ENCODE results near the gene KHK. TPM values are rescaled to one million over a fixed set of nuclear protein-coding genes. Genes with fewer than 3 reads are reported as not detected.
A peak's percentile ranks its signal among the peaks of the same experiment; 100 is the strongest.

KHK gene
- total and polyA plus RNA-seq, 2 donors = 1.5 to 2.5 TPM

DNA sequence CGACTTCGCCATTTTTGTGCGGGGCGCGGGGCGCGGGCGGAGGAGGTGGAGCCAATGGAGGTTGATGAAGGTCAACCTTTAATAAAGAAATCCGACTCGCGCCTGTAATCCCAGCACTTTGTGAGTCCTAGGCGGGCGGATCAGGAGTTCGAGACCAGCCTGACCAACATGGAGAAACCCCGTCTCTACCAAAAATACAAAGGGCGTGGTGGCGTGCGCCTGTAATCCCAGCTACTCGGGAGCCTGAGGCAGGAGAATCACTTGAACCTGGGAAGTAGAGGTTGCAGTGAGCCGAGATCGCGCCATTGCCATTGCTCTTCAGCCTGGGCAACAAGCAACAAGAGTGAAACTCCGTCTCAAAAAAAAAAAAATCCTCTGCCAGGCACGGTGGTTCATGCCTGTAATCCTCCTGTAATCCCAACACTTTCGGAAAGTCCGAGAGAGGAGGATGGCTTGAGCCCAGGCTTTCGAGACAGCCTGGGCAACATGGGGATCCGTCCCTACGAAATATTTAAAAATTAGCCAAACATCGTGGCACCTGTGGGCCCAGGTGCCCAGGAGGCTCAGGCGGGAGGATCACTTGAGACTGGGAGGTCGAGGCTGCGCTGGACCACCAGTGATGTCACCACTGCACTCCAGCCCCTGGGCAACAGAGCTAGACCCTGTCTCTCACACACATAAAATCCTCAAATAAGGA, 48.4 kb downstream of the KHK start:
- Histone ChIP-seq H3K27ac (ENCODE audit: low read depth in 1 of 2, low read length in 1 of 2) (no peak overlapping the region), H3K9me3 (ENCODE audit: control insufficient read depth in 2 of 2, insufficient read depth in 1 of 2, low read length in 1 of 2) (no peaks in the 10 kb centered on the region), H3K4me3 (ENCODE audit: low read length in 2 of 2) (peak overlapping the region; percentile 89 to 91), H3K4me1 (ENCODE audit: control insufficient read depth in 2 of 2, insufficient read depth in 2 of 2, low read length in 2 of 2) (peaks cover 5 to 13% of the 10 kb centered on the region in 2 donors), H3K36me3 (ENCODE audit: control insufficient read depth in 2 of 2, insufficient read depth in 2 of 2, low read length in 1 of 2) (peaks cover 27 to 31% of the 10 kb centered on the region in 2 donors), H3K27me3 (ENCODE audit: control insufficient read depth in 2 of 2, insufficient read depth in 1 of 2, low read length in 1 of 2) (peaks cover 0 to 6% of the 10 kb centered on the region in 2 donors)
- DNase-seq (ENCODE audit: low read depth in 6 of 9, low spot score in 9 of 9) = peak in 1 of 9 donors; percentile 4
- 56% methylated on average over 33 of the region's 33 CpGs for WGBS

DNA sequence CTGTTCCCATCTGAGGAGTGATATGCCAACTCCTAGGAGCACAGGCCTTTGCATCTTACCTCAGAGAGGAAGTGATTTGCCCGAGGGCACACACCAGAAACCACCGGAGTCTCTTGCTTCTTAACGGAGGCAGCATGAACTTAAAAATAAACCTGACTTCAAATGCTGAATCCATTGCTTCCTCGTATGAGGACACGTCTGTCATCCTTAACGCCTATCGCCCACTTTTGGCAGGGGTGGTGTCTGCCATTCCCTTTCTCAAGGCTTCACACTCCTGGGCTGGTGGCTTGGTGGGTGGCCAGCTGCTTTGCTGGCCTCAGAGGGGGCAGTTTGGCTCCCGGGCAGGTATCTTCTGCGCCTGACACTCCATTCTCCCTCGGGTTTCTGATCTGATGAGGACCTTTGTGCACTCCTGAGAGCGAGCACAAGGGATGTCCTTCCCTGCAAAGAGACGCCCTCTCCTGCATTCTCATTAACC, 48.9 kb downstream of the KHK start:
- Histone ChIP-seq H3K27ac (ENCODE audit: low read depth in 1 of 2, low read length in 1 of 2) (no peak overlapping the region), H3K36me3 (ENCODE audit: control insufficient read depth in 2 of 2, insufficient read depth in 2 of 2, low read length in 1 of 2) (peaks cover 21 to 26% of the 10 kb centered on the region in 2 donors), H3K27me3 (ENCODE audit: control insufficient read depth in 2 of 2, insufficient read depth in 1 of 2, low read length in 1 of 2) (peaks cover 0 to 6% of the 10 kb centered on the region in 2 donors), H3K4me3 (ENCODE audit: low read length in 2 of 2) (no peak overlapping the region), H3K9me3 (ENCODE audit: control insufficient read depth in 2 of 2, insufficient read depth in 1 of 2, low read length in 1 of 2) (no peaks in the 10 kb centered on the region), H3K4me1 (ENCODE audit: control insufficient read depth in 2 of 2, insufficient read depth in 2 of 2, low read length in 2 of 2) (peaks cover 5 to 13% of the 10 kb centered on the region in 2 donors)
- 70% methylated on average over 12 of the region's 12 CpGs for WGBS
- DNase-seq (ENCODE audit: low read depth in 6 of 9, low spot score in 9 of 9) = peak in 1 of 9 donors; percentile 15

DNA sequence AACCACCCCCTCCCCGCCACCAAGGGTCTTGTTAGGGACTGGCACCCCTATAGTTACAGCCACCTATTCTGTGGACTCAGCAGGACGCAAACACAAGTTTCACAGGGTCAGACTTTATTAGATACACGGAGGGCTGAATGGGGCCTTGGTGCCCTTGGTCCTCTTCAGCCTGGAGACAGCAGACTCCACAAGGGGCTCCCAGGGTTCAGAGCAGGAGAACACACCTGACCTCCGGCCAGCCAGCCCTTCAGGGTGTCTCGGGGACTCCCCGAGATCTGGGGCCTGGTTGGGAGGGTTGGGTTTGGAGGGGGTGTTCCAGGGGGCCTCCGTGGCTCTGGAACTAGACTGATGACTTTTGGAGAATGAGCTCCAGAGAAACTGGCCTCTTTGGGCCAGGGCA, 50.2 kb downstream of the KHK start:
- 98% methylated on average over 7 of the region's 7 CpGs for WGBS
- Histone ChIP-seq H3K27ac (ENCODE audit: low read depth in 1 of 2, low read length in 1 of 2) (no peak overlapping the region), H3K4me3 (ENCODE audit: low read length in 2 of 2) (no peak overlapping the region), H3K27me3 (ENCODE audit: control insufficient read depth in 2 of 2, insufficient read depth in 1 of 2, low read length in 1 of 2) (peaks cover 0 to 6% of the 10 kb centered on the region in 2 donors), H3K36me3 (ENCODE audit: control insufficient read depth in 2 of 2, insufficient read depth in 2 of 2, low read length in 1 of 2) (peaks cover 9 to 14% of the 10 kb centered on the region in 2 donors), H3K9me3 (ENCODE audit: control insufficient read depth in 2 of 2, insufficient read depth in 1 of 2, low read length in 1 of 2) (no peaks in the 10 kb centered on the region), H3K4me1 (ENCODE audit: control insufficient read depth in 2 of 2, insufficient read depth in 2 of 2, low read length in 2 of 2) (peaks cover 5 to 13% of the 10 kb centered on the region in 2 donors)
- DNase-seq (ENCODE audit: low read depth in 6 of 9, low spot score in 9 of 9) = no peak

DNA sequence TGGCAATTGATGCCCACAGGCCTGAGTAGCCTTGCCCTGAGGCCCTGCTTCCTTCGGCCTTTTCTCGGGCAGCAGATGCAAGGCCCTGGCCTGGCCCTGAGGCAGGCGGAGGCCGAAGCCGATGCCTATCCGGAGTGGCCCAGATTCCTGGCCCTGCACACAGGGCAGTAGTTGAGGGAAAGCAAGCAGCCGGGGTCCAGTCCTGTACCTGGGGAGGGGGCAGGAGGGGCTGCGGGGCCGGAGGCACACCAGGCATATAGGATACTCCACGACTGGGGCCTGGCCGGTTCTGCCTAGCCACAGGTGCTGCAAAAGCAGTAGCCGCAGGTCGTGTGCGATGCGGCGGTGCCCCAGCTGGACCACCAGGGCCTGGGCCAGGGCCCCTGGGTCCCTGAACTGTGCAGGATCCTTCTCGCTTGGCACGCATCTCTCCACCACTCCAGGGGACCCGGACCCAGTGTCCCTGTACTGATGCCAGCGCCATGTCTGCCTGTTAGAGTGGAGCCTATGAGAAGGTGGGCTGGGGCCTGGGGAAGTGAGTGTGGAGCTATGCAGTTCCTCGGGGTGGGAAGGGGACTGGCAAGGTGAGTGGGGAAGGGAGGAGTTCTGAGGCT, 50.9 kb downstream of the KHK start:
- Histone ChIP-seq H3K4me1 (ENCODE audit: control insufficient read depth in 2 of 2, insufficient read depth in 2 of 2, low read length in 2 of 2) (peaks cover 5 to 13% of the 10 kb centered on the region in 2 donors), H3K27me3 (ENCODE audit: control insufficient read depth in 2 of 2, insufficient read depth in 1 of 2, low read length in 1 of 2) (peaks cover 0 to 9% of the 10 kb centered on the region in 2 donors), H3K27ac (ENCODE audit: low read depth in 1 of 2, low read length in 1 of 2) (no peak overlapping the region), H3K4me3 (ENCODE audit: low read length in 2 of 2) (no peak overlapping the region), H3K36me3 (ENCODE audit: control insufficient read depth in 2 of 2, insufficient read depth in 2 of 2, low read length in 1 of 2) (peaks cover 2 to 7% of the 10 kb centered on the region in 2 donors), H3K9me3 (ENCODE audit: control insufficient read depth in 2 of 2, insufficient read depth in 1 of 2, low read length in 1 of 2) (no peaks in the 10 kb centered on the region)
- 97% methylated on average over 21 of the region's 21 CpGs for WGBS
- no peak for DNase-seq (ENCODE audit: low read depth in 6 of 9, low spot score in 9 of 9)

DNA sequence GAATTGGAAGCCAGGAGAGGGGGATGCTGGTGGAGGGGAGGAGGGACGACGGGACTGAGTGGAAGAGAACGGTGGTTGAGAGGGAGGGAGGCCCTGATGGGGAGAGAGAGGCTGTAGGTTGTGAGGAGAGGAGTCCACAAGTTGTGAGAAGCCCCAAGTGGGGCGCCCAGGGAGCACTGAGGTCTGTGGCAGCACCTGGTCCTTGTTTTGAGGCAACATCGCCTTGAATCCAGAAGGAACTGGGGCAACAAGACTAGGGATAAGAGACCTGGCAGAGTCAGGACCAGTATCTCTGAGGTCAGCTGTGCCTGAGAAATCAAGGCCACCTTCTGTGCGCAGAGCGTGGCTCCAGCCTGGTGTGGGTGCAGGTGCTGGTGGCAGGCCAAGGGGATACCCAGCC, 51.5 kb downstream of the KHK start:
- H3K27ac ChIP-seq (ENCODE audit: low read depth in 1 of 2, low read length in 1 of 2) = no peak overlapping the region
- 97% methylated on average over 7 of the region's 7 CpGs for WGBS
- DNase-seq (ENCODE audit: low read depth in 6 of 9, low spot score in 9 of 9) = no peak

DNA sequence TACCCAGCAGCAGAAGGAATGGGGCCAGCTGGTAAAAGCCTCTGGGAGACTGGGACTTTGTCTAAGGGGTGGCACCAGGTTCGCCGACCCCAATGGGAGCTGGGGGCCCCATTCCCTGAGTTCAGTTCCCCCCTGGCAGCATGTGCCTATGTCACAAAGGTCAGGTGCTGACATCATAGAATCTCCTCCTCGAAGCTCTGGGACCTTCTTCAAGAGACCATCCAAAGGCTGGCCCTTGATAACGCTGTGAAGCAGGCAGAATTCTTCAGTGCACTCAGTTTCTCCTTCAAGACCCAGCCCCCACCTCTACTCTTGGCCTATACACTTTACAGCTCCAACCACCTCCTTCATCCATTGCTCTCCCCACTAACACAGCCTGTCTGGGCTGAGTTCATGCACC, 52.7 kb downstream of the KHK start, which contains the start of gene PRR30:
PRR30 (minus strand) TSS at position 101 of the 400 bp plus-strand sequence. CDS start 1,081 bp downstream, outside the sequence.
- H3K27me3 ChIP-seq (ENCODE audit: control insufficient read depth in 2 of 2, insufficient read depth in 1 of 2, low read length in 1 of 2) = peaks cover 0 to 13% of the 10 kb centered on the region in 2 donors
- no peak within 1 kb of the TSS for H3K27ac ChIP-seq (ENCODE audit: low read depth in 1 of 2, low read length in 1 of 2)
- no peak within 1 kb of the TSS for H3K4me3 ChIP-seq (ENCODE audit: low read length in 2 of 2)
- H3K36me3 ChIP-seq (ENCODE audit: control insufficient read depth in 2 of 2, insufficient read depth in 2 of 2, low read length in 1 of 2) = no peaks in the 10 kb centered on the region
- no peaks in the 10 kb centered on the region for H3K9me3 ChIP-seq (ENCODE audit: control insufficient read depth in 2 of 2, insufficient read depth in 1 of 2, low read length in 1 of 2)
- WGBS = 91% methylated on average over 4 of the region's 4 CpGs
- no peak for DNase-seq (ENCODE audit: low read depth in 6 of 9, low spot score in 9 of 9)
- no peaks in the 10 kb centered on the region for H3K4me1 ChIP-seq (ENCODE audit: control insufficient read depth in 2 of 2, insufficient read depth in 2 of 2, low read length in 2 of 2)

More for the DNA sequence above, 51.5 kb downstream of the KHK start:
- H3K27me3 ChIP-seq (ENCODE audit: control insufficient read depth in 2 of 2, insufficient read depth in 1 of 2, low read length in 1 of 2) = peaks cover 0 to 11% of the 10 kb centered on the region in 2 donors
- H3K9me3 ChIP-seq (ENCODE audit: control insufficient read depth in 2 of 2, insufficient read depth in 1 of 2, low read length in 1 of 2) = no peaks in the 10 kb centered on the region
- H3K4me1 ChIP-seq (ENCODE audit: control insufficient read depth in 2 of 2, insufficient read depth in 2 of 2, low read length in 2 of 2) = peaks cover 5 to 9% of the 10 kb centered on the region in 2 donors
- peaks cover 0 to under 1% of the 10 kb centered on the region in 2 donors for H3K36me3 ChIP-seq (ENCODE audit: control insufficient read depth in 2 of 2, insufficient read depth in 2 of 2, low read length in 1 of 2)
- H3K4me3 ChIP-seq (ENCODE audit: low read length in 2 of 2) = no peak overlapping the region

DNA sequence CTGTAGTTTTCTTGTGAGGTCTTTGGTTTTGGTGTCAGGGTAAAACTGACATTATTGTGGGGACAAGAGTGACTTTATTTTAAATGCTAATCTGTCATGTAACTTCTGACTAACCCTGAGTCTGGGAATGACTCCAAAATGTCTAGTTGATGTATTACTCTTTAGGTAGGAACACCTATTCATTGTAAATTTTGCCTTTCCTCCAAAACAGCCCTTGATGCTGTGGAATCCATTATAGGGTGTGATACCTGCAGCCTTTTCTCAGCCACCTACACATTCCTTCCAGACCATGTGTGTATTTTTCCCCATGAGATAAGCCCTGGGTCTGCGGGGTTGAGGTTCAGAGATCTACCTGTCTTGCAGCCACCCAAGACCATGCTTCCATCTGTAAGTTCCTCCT, 56.7 kb downstream of the KHK start:
- no peak for DNase-seq (ENCODE audit: low read depth in 6 of 9, low spot score in 9 of 9)
- H3K4me1 ChIP-seq (ENCODE audit: control insufficient read depth in 2 of 2, insufficient read depth in 2 of 2, low read length in 2 of 2) = no peaks in the 10 kb centered on the region
- H3K4me3 ChIP-seq (ENCODE audit: low read length in 2 of 2) = no peak overlapping the region
- WGBS = 95% methylated on average over 1 of the region's 1 CpG
- H3K9me3 ChIP-seq (ENCODE audit: control insufficient read depth in 2 of 2, insufficient read depth in 1 of 2, low read length in 1 of 2) = no peaks in the 10 kb centered on the region
- H3K27ac ChIP-seq (ENCODE audit: low read depth in 1 of 2, low read length in 1 of 2) = no peak overlapping the region
- H3K36me3 ChIP-seq (ENCODE audit: control insufficient read depth in 2 of 2, insufficient read depth in 2 of 2, low read length in 1 of 2) = no peaks in the 10 kb centered on the region
- H3K27me3 ChIP-seq (ENCODE audit: control insufficient read depth in 2 of 2, insufficient read depth in 1 of 2, low read length in 1 of 2) = peaks cover 0 to 11% of the 10 kb centered on the region in 2 donors

DNA sequence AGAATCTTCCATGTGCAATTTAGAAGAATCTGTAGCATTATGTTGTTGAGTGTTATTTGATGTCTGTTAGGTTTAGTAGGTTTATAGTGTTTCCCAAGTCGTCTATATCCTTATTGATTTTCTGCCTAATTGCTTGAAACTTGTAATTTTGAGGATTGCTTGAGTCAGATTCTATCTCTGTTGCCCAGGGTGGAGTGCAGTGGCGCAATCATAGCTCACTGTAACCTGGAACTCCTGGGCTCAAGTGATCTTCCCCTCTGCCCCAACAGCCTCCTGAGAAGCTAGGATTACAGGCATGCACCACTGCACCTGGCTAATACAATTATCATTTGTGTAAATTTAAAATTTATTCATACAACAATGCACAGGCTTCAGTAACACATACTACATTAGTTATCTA, 59.1 kb downstream of the KHK start:
- no peak for DNase-seq (ENCODE audit: low read depth in 6 of 9, low spot score in 9 of 9)
- no peaks in the 10 kb centered on the region for H3K4me1 ChIP-seq (ENCODE audit: control insufficient read depth in 2 of 2, insufficient read depth in 2 of 2, low read length in 2 of 2)
- WGBS = 93% methylated on average over 2 of the region's 2 CpGs

DNA sequence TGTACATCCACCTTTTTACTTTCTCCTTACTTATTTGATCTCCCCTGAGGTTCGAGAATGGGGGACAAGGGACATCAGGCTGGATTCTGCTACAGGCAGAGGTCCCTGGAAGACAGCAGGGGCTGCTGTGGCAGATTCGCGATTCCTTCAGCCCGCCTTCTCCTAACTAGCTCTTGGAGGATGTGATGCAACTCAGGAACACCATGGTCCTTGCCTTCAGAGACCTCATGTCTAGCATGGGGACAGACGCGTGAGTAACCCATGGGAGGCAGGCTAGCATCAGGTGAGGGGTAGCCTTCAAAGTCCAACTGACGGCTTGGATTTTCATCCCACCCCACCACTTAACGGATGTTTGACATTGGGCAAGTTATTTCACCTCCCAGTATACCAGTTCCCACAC, 61.4 kb downstream of the KHK start:
- Histone ChIP-seq H3K27ac (ENCODE audit: low read depth in 1 of 2, low read length in 1 of 2) (no peak overlapping the region), H3K4me1 (ENCODE audit: control insufficient read depth in 2 of 2, insufficient read depth in 2 of 2, low read length in 2 of 2) (no peaks in the 10 kb centered on the region), H3K4me3 (ENCODE audit: low read length in 2 of 2) (no peak overlapping the region), H3K9me3 (ENCODE audit: control insufficient read depth in 2 of 2, insufficient read depth in 1 of 2, low read length in 1 of 2) (no peaks in the 10 kb centered on the region), H3K36me3 (ENCODE audit: control insufficient read depth in 2 of 2, insufficient read depth in 2 of 2, low read length in 1 of 2) (no peaks in the 10 kb centered on the region), H3K27me3 (ENCODE audit: control insufficient read depth in 2 of 2, insufficient read depth in 1 of 2, low read length in 1 of 2) (peaks cover 0 to 9% of the 10 kb centered on the region in 2 donors)
- no peak for DNase-seq (ENCODE audit: low read depth in 6 of 9, low spot score in 9 of 9)
- WGBS = 96% methylated on average over 8 of the region's 8 CpGs

More for the DNA sequence above, 59.1 kb downstream of the KHK start:
- Histone ChIP-seq H3K9me3 (ENCODE audit: control insufficient read depth in 2 of 2, insufficient read depth in 1 of 2, low read length in 1 of 2) (no peaks in the 10 kb centered on the region), H3K27ac (ENCODE audit: low read depth in 1 of 2, low read length in 1 of 2) (no peak overlapping the region), H3K36me3 (ENCODE audit: control insufficient read depth in 2 of 2, insufficient read depth in 2 of 2, low read length in 1 of 2) (no peaks in the 10 kb centered on the region), H3K4me3 (ENCODE audit: low read length in 2 of 2) (no peak overlapping the region), H3K27me3 (ENCODE audit: control insufficient read depth in 2 of 2, insufficient read depth in 1 of 2, low read length in 1 of 2) (peaks cover 0 to 15% of the 10 kb centered on the region in 2 donors)
